Upper lobe of left lung (tissue), 4 donors: ENCODE measurements around the gene MAD1L1.

Experiments used
- POLR2A ChIP-seq, 4 donors: fragments of 450-650 bp; IDR thresholded peaks; one replicate each; pipeline ENCODE4 v1.5.1; 2016 to 2017; ENCODE audit warnings: antibody characterized with exemption in 4 of 4, mild to moderate bottlenecking in 2 of 4
- TF ChIP-seq, protein P1 (sequence below), 6 experiments: fragments of 450-650 bp in 4 of 6; fragments of 200-600 bp in 2 of 6; sonication (generic) in 2 of 6; IDR thresholded peaks; one replicate each; pipeline ENCODE4 v1.5.1; 2016 to 2019; ENCODE audit warnings: antibody characterized with exemption in 6 of 6

- TF ChIP-seq, protein P1, sequence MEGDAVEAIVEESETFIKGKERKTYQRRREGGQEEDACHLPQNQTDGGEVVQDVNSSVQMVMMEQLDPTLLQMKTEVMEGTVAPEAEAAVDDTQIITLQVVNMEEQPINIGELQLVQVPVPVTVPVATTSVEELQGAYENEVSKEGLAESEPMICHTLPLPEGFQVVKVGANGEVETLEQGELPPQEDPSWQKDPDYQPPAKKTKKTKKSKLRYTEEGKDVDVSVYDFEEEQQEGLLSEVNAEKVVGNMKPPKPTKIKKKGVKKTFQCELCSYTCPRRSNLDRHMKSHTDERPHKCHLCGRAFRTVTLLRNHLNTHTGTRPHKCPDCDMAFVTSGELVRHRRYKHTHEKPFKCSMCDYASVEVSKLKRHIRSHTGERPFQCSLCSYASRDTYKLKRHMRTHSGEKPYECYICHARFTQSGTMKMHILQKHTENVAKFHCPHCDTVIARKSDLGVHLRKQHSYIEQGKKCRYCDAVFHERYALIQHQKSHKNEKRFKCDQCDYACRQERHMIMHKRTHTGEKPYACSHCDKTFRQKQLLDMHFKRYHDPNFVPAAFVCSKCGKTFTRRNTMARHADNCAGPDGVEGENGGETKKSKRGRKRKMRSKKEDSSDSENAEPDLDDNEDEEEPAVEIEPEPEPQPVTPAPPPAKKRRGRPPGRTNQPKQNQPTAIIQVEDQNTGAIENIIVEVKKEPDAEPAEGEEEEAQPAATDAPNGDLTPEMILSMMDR (IDR thresholded peaks at IDR 0.05) = no peak
- TF ChIP-seq POLR2A (IDR thresholded peaks at IDR 0.05) = no peak
Observed at GRCh38 chr7:1931256-1931950, 301.3 kb downstream of the MAD1L1 start.
